ENCODE results near the gene DLG2.

- TF ChIP-seq, protein P1, sequence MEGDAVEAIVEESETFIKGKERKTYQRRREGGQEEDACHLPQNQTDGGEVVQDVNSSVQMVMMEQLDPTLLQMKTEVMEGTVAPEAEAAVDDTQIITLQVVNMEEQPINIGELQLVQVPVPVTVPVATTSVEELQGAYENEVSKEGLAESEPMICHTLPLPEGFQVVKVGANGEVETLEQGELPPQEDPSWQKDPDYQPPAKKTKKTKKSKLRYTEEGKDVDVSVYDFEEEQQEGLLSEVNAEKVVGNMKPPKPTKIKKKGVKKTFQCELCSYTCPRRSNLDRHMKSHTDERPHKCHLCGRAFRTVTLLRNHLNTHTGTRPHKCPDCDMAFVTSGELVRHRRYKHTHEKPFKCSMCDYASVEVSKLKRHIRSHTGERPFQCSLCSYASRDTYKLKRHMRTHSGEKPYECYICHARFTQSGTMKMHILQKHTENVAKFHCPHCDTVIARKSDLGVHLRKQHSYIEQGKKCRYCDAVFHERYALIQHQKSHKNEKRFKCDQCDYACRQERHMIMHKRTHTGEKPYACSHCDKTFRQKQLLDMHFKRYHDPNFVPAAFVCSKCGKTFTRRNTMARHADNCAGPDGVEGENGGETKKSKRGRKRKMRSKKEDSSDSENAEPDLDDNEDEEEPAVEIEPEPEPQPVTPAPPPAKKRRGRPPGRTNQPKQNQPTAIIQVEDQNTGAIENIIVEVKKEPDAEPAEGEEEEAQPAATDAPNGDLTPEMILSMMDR (IDR thresholded peaks at IDR 0.05) = no peak
- TF ChIP-seq ZFX (IDR thresholded peaks at IDR 0.05; ENCODE audit: borderline replicate concordance) = no peak
Observed at GRCh38 chr11:83642500-83642899, 1984.6 kb downstream of the DLG2 start.

All from 22Rv1 (cell line).